Measurements from ENCODE around the gene CCDC146.

DNA sequence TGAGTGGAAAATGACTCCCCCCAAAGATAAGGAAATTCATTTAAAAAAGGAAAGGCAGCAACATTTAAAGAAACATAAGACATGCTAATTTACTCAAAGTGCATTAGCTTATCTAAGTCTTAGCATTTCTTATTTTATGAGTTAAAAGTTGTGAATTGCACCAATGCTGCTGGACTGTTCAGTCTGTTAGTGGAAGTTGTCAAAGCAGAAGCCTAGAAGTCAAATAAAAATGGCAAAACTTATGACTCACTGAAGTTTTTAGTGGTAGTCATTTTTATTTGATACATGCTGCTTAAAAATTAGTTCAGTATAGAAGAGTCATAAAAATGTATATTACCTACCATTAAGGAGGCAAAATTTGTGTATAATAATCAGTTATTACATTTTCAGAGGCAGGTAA lies 168.0 kb downstream of the CCDC146 start:
- TF ChIP-seq GABPA (IDR thresholded peaks at IDR 0.05; ENCODE audit: low read depth) (no peak), MEF2A (IDR thresholded peaks at IDR 0.05; ENCODE audit: borderline replicate concordance, low read depth) (no peak), EP300 (IDR thresholded peaks at IDR 0.05; ENCODE audit: borderline replicate concordance in 1 of 2, low read depth in 1 of 2, low read length in 1 of 2) (no peak), NRF1 (IDR thresholded peaks at IDR 0.05; ENCODE audit: low read depth, low read length) (no peak)
- TF ChIP-seq, protein P1, sequence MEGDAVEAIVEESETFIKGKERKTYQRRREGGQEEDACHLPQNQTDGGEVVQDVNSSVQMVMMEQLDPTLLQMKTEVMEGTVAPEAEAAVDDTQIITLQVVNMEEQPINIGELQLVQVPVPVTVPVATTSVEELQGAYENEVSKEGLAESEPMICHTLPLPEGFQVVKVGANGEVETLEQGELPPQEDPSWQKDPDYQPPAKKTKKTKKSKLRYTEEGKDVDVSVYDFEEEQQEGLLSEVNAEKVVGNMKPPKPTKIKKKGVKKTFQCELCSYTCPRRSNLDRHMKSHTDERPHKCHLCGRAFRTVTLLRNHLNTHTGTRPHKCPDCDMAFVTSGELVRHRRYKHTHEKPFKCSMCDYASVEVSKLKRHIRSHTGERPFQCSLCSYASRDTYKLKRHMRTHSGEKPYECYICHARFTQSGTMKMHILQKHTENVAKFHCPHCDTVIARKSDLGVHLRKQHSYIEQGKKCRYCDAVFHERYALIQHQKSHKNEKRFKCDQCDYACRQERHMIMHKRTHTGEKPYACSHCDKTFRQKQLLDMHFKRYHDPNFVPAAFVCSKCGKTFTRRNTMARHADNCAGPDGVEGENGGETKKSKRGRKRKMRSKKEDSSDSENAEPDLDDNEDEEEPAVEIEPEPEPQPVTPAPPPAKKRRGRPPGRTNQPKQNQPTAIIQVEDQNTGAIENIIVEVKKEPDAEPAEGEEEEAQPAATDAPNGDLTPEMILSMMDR (IDR thresholded peaks at IDR 0.05), result no peak
